ENCODE results near the gene CLCN4.

Gene CLCN4

DNA sequence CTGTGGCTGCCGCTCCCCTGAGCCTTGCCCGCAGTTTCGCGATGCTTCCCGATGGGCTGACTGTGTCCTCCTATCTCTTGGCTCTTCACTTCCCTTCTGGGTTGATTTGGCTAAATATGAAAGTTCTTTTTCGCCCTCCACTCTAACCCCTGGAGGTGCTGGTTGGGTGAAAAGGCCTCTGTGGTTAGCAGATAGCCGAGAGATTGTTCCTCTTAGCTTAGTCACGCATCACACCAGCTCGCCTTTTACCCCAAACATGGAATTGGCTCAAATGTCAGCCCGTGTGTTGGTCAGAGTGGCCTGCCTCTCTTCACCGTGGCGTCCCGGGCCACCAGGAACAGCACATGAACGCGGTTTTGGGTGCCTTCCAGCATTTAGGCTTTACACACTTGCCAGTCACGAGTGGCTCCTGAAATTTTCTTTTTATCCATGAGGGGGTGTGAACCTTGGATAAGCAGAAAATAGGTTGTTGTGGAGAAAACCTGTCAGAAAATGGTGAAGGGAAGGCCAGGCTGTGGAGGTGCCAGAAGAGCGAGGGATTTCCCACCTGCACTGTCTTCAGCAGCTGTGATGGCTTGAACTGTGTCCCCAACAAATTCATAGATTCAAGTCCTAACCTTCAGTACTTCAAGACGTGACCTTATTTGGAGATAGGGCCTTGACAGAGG is 8.9 kb downstream of the CLCN4 start:
- Histone ChIP-seq H3K27me3 (ENCODE audit: insufficient read depth, low read length, poor library complexity, severe bottlenecking) (no peaks in the 10 kb centered on the region), H3F3A (ENCODE audit: low read depth) (no peaks in the 10 kb centered on the region), H3K36me3 (ENCODE audit: insufficient read depth, low read length) (no peaks in the 10 kb centered on the region), H3K4me1 (ENCODE audit: insufficient read depth, low read length, poor library complexity, severe bottlenecking) (peaks cover 9% of the 10 kb centered on the region), H3K4me2 (ENCODE audit: low read depth, low read length, poor library complexity, severe bottlenecking) (no peak overlapping the region), H2AFZ (ENCODE audit: low read length) (no peak overlapping the region), H3K9ac (ENCODE audit: low read depth, low read length, poor library complexity, severe bottlenecking) (no peak overlapping the region), H3K9me3 (ENCODE audit: insufficient read depth, low read depth, low read length) (no peaks in the 10 kb centered on the region), H4K20me1 (ENCODE audit: insufficient read depth, low read length, poor library complexity, severe bottlenecking) (no peaks in the 10 kb centered on the region), H3K4me3 (ENCODE audit: low read length, poor library complexity, severe bottlenecking) (no peak overlapping the region), H3K79me2 (ENCODE audit: insufficient read depth, low read length) (no peaks in the 10 kb centered on the region), H3K9me2 (replicated peaks; ENCODE audit: low read depth, low read length) (no peaks in the 10 kb centered on the region)
- TF ChIP-seq EZH2phosphoT487 (IDR thresholded peaks at IDR 0.05; ENCODE audit: borderline replicate concordance) = no peak
- TF ChIP-seq, protein P1, sequence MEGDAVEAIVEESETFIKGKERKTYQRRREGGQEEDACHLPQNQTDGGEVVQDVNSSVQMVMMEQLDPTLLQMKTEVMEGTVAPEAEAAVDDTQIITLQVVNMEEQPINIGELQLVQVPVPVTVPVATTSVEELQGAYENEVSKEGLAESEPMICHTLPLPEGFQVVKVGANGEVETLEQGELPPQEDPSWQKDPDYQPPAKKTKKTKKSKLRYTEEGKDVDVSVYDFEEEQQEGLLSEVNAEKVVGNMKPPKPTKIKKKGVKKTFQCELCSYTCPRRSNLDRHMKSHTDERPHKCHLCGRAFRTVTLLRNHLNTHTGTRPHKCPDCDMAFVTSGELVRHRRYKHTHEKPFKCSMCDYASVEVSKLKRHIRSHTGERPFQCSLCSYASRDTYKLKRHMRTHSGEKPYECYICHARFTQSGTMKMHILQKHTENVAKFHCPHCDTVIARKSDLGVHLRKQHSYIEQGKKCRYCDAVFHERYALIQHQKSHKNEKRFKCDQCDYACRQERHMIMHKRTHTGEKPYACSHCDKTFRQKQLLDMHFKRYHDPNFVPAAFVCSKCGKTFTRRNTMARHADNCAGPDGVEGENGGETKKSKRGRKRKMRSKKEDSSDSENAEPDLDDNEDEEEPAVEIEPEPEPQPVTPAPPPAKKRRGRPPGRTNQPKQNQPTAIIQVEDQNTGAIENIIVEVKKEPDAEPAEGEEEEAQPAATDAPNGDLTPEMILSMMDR (conservative IDR thresholded peaks at IDR 0.05; ENCODE audit: low read length) = no peak

DNA sequence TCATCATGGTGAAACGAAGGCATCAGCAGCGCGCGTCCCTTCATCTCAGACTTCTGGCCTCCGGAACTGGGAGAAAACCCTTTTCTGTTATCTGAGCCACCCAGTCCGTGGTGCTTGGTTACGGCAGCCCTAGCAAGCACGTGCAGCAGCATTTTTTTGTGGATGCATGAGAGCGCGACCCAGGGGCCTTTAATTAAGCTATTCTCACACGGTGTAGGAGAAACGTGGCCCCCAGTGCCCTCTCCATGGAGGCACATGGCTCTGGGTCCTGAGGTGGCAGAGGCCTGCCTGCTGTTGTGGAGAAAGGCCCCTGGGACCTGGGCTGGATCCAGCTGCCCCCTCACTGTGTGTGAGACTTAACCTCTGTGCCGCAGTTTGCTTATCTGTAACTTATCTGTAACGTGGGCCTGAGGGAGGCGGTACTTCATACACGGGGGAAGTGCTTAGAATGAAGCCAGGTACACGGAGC is 9.5 kb downstream of the CLCN4 start:
- Histone ChIP-seq H3K9ac (ENCODE audit: low read depth, low read length, poor library complexity, severe bottlenecking) (no peak overlapping the region), H4K20me1 (ENCODE audit: insufficient read depth, low read length, poor library complexity, severe bottlenecking) (no peaks in the 10 kb centered on the region), H3K4me1 (ENCODE audit: insufficient read depth, low read length, poor library complexity, severe bottlenecking) (peaks cover 9% of the 10 kb centered on the region), H3K36me3 (ENCODE audit: insufficient read depth, low read length) (no peaks in the 10 kb centered on the region), H2AFZ (ENCODE audit: low read length) (no peak overlapping the region), H3K4me2 (ENCODE audit: low read depth, low read length, poor library complexity, severe bottlenecking) (no peak overlapping the region), H3K79me2 (ENCODE audit: insufficient read depth, low read length) (no peaks in the 10 kb centered on the region), H3K9me3 (ENCODE audit: insufficient read depth, low read depth, low read length) (no peaks in the 10 kb centered on the region), H3K4me3 (ENCODE audit: low read length, poor library complexity, severe bottlenecking) (no peak overlapping the region), H3F3A (ENCODE audit: low read depth) (no peaks in the 10 kb centered on the region), H3K27me3 (ENCODE audit: insufficient read depth, low read length, poor library complexity, severe bottlenecking) (no peaks in the 10 kb centered on the region), H3K9me2 (replicated peaks; ENCODE audit: low read depth, low read length) (no peaks in the 10 kb centered on the region)
- TF ChIP-seq EZH2phosphoT487 (IDR thresholded peaks at IDR 0.05; ENCODE audit: borderline replicate concordance) = no peak
- TF ChIP-seq, protein P1 (conservative IDR thresholded peaks at IDR 0.05; ENCODE audit: low read length) = no peak

DNA sequence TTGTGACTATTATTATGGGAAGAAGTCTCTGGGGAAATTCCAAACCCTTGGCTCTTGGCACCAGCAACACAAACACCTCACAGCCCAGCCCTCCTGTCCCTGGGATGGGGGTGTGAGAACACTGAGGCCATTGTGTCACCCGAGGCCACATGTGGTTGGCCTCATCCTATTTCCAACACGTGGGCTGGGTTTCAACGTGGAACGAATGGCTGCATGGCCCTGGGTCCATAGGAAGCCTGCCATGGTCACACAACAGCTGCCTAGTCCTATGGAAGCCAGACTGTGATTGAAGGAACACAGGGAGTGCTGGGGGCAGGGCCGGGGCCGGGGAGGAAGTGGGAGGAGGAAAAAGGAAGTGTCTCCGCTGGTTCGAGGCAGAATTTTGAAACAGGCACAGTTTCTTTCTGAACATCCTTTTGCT is 10.0 kb downstream of the CLCN4 start:
- Histone ChIP-seq H3F3A (ENCODE audit: low read depth) (no peaks in the 10 kb centered on the region), H3K79me2 (ENCODE audit: insufficient read depth, low read length) (no peaks in the 10 kb centered on the region), H2AFZ (ENCODE audit: low read length) (no peak overlapping the region), H3K4me1 (ENCODE audit: insufficient read depth, low read length, poor library complexity, severe bottlenecking) (peaks cover 9% of the 10 kb centered on the region), H3K36me3 (ENCODE audit: insufficient read depth, low read length) (no peaks in the 10 kb centered on the region), H3K27me3 (ENCODE audit: insufficient read depth, low read length, poor library complexity, severe bottlenecking) (no peaks in the 10 kb centered on the region), H3K9me3 (ENCODE audit: insufficient read depth, low read depth, low read length) (no peaks in the 10 kb centered on the region), H3K9ac (ENCODE audit: low read depth, low read length, poor library complexity, severe bottlenecking) (no peak overlapping the region), H3K9me2 (replicated peaks; ENCODE audit: low read depth, low read length) (no peaks in the 10 kb centered on the region), H3K4me3 (ENCODE audit: low read length, poor library complexity, severe bottlenecking) (no peak overlapping the region), H4K20me1 (ENCODE audit: insufficient read depth, low read length, poor library complexity, severe bottlenecking) (no peaks in the 10 kb centered on the region), H3K4me2 (ENCODE audit: low read depth, low read length, poor library complexity, severe bottlenecking) (no peak overlapping the region)
- no peak for TF ChIP-seq EZH2phosphoT487 (IDR thresholded peaks at IDR 0.05; ENCODE audit: borderline replicate concordance)
- TF ChIP-seq, protein P1 (conservative IDR thresholded peaks at IDR 0.05; ENCODE audit: low read length) = no peak
